Mesendoderm (in vitro differentiated cells): Measurements from ENCODE around the gene GZMM.

Source experiments
- DNase-seq: peaks from one replicate; pipeline ENCODE4 v3.0.0; 2013
- H2AK5ac ChIP-seq: 2 replicates; pipeline ENCODE4 v1.6.1; 2013; ENCODE audit warnings: low read length, inconsistent platforms
- H2BK120ac ChIP-seq: 2 replicates; pipeline ENCODE4 v1.6.1; 2013; ENCODE audit warnings: low read depth, mild to moderate bottlenecking, low read length, moderate library complexity, mixed read lengths
- H2BK15ac ChIP-seq: replicated peaks from 2 replicates; pipeline ENCODE4 v1.6.1; 2013; ENCODE audit warnings: low read depth, mild to moderate bottlenecking, moderate library complexity
- H2BK5ac ChIP-seq: 2 replicates; pipeline ENCODE4 v1.6.1; 2013; ENCODE audit warnings: low read length, inconsistent platforms
- H3K18ac ChIP-seq: 2 replicates; pipeline ENCODE4 v1.6.1; 2013; ENCODE audit warnings: mild to moderate bottlenecking, low read length, mixed read lengths
- H3K23ac ChIP-seq: one replicate; pipeline ENCODE4 v1.6.1; 2013; ENCODE audit warnings: low read length
- H3K27ac ChIP-seq: 2 replicates; pipeline ENCODE4 v1.5.1; 2013; ENCODE audit warnings: low read depth, mild to moderate bottlenecking, inconsistent platforms, low read length, moderate library complexity
- H3K27me3 ChIP-seq: 2 replicates; pipeline ENCODE4 v1.6.1; 2013; ENCODE audit warnings: low read length, control low read depth, mild to moderate bottlenecking, inconsistent platforms; ENCODE audit not compliant: insufficient read depth, poor library complexity
- H3K36me3 ChIP-seq: 2 replicates; pipeline ENCODE4 v1.6.1; 2013; ENCODE audit warnings: low read length, inconsistent platforms; ENCODE audit not compliant: control insufficient read depth, insufficient read depth
- H3K4ac ChIP-seq: one replicate; pipeline ENCODE4 v1.6.1; 2013; ENCODE audit warnings: low read depth, mild to moderate bottlenecking, low read length, moderate library complexity
- H3K4me1 ChIP-seq: 2 replicates; pipeline ENCODE4 v1.6.1; 2013; ENCODE audit warnings: low read depth, low read length, inconsistent platforms; ENCODE audit not compliant: control insufficient read depth
- H3K4me2 ChIP-seq: 2 replicates; pipeline ENCODE4 v1.6.1; 2013; ENCODE audit warnings: low read length
- H3K4me3 ChIP-seq: 2 replicates; pipeline ENCODE4 v1.5.1; 2013; ENCODE audit warnings: mild to moderate bottlenecking, low read length
- H3K56ac ChIP-seq: one replicate; pipeline ENCODE4 v1.6.1; 2013; ENCODE audit warnings: low read length
- H3K79me1 ChIP-seq: 2 replicates; pipeline ENCODE4 v1.6.1; 2013; ENCODE audit warnings: low read length, inconsistent platforms
- H3K79me2 ChIP-seq: 2 replicates; pipeline ENCODE4 v1.6.1; 2013; ENCODE audit warnings: mild to moderate bottlenecking, low read length; ENCODE audit not compliant: control insufficient read depth, insufficient read depth
- H3K9ac ChIP-seq: 2 replicates; pipeline ENCODE4 v1.6.1; 2013; ENCODE audit warnings: low read length, inconsistent platforms
- H4K5ac ChIP-seq: one replicate; pipeline ENCODE4 v1.6.1; 2013; ENCODE audit warnings: low read length
- H4K8ac ChIP-seq: one replicate; pipeline ENCODE4 v1.6.1; 2013; ENCODE audit warnings: low read depth, mild to moderate bottlenecking, control low read depth, low read length, moderate library complexity
- WGBS: extraction: QIAGEN DNeasy Blood & Tissue Kit; methylation state at CpG from one replicate; pipeline ENCODE4 v1.1.7; 2013; ENCODE audit warnings: low lambda C conversion rate, missing lambda C conversion rate; ENCODE audit not compliant: insufficient coverage; ENCODE audit errors: extremely low coverage; 5-methylcytosine and 5-hydroxymethylcytosine counted together

Gene GZMM

GRCh38 chr19:581399-582111, 37.7 kb downstream of the GZMM start:
- Histone ChIP-seq H3K27me3 (no peaks in the 10 kb centered on the region), H2BK5ac (no peak overlapping the region), H3K4me1 (no peaks in the 10 kb centered on the region), H3K79me2 (peaks cover 34% of the 10 kb centered on the region), H4K5ac (no peak overlapping the region), H3K27ac (no peak overlapping the region), H3K79me1 (peaks cover 7% of the 10 kb centered on the region), H3K4me2 (no peak overlapping the region), H2AK5ac (no peak overlapping the region), H3K18ac (no peak overlapping the region), H3K4me3 (no peak overlapping the region), H3K9ac (no peak overlapping the region), H3K36me3 (no peaks in the 10 kb centered on the region), H2BK15ac (no peak overlapping the region), H3K4ac (no peak overlapping the region), H2BK120ac (no peak overlapping the region), H3K23ac (no peak overlapping the region), H4K8ac (no peak overlapping the region), H3K56ac (no peak overlapping the region)
- WGBS, result no CpG with 5 or more reads among the region's 40 CpGs
- DNase-seq, result no peak

GRCh38 chr19:582497-583197, 38.8 kb downstream of the GZMM start:
- H3K27ac ChIP-seq, result no peak overlapping the region
- WGBS, result no CpG with 5 or more reads among the region's 31 CpGs
- H2BK15ac ChIP-seq, result no peak overlapping the region

GRCh38 chr19:583198-583967, 39.5 kb downstream of the GZMM start:
- H3K23ac ChIP-seq, result no peak overlapping the region

More at GRCh38 chr19:582497-583197, 38.8 kb downstream of the GZMM start:
- Histone ChIP-seq H2BK120ac (no peak overlapping the region), H3K4me2 (no peak overlapping the region), H3K36me3 (no peaks in the 10 kb centered on the region), H3K4ac (no peak overlapping the region), H3K9ac (no peak overlapping the region), H3K79me1 (peaks cover 5% of the 10 kb centered on the region), H3K4me1 (no peaks in the 10 kb centered on the region), H3K27me3 (no peaks in the 10 kb centered on the region), H3K79me2 (peaks cover 23% of the 10 kb centered on the region), H2AK5ac (no peak overlapping the region), H3K23ac (no peak overlapping the region), H4K8ac (no peak overlapping the region), H3K4me3 (no peak overlapping the region), H4K5ac (no peak overlapping the region), H3K56ac (no peak overlapping the region), H3K18ac (no peak overlapping the region), H2BK5ac (no peak overlapping the region)
- no peak for DNase-seq

GRCh38 chr19:583968-584239, 40.1 kb downstream of the GZMM start:
- Histone ChIP-seq H3K23ac (no peak overlapping the region), H3K18ac (no peak overlapping the region), H3K9ac (no peak overlapping the region), H3K4me3 (no peak overlapping the region), H3K79me1 (peaks cover 2% of the 10 kb centered on the region), H4K8ac (no peak overlapping the region), H3K4ac (no peak overlapping the region), H3K56ac (no peak overlapping the region), H3K4me1 (no peaks in the 10 kb centered on the region), H2BK15ac (no peak overlapping the region), H3K4me2 (no peak overlapping the region), H2BK120ac (no peak overlapping the region), H2BK5ac (no peak overlapping the region), H3K27ac (peak overlapping the region; percentile 1), H3K79me2 (peaks cover 13% of the 10 kb centered on the region), H3K36me3 (no peaks in the 10 kb centered on the region), H2AK5ac (no peak overlapping the region), H3K27me3 (peaks cover under 1% of the 10 kb centered on the region), H4K5ac (no peak overlapping the region)
- no peak for DNase-seq
- WGBS, result no CpG with 5 or more reads among the region's 5 CpGs

More at GRCh38 chr19:583198-583967, 39.5 kb downstream of the GZMM start:
- Histone ChIP-seq H4K8ac (no peak overlapping the region), H3K56ac (no peak overlapping the region), H3K4me3 (no peak overlapping the region), H3K4ac (no peak overlapping the region), H2AK5ac (no peak overlapping the region), H3K9ac (no peak overlapping the region), H3K79me1 (peaks cover 2% of the 10 kb centered on the region), H3K4me1 (no peaks in the 10 kb centered on the region), H2BK15ac (no peak overlapping the region), H3K27ac (peak overlapping the region; percentile 1), H3K36me3 (no peaks in the 10 kb centered on the region), H3K79me2 (peaks cover 15% of the 10 kb centered on the region), H3K18ac (no peak overlapping the region), H3K4me2 (no peak overlapping the region), H2BK120ac (no peak overlapping the region), H4K5ac (no peak overlapping the region), H3K27me3 (no peaks in the 10 kb centered on the region), H2BK5ac (no peak overlapping the region)
- no CpG with 5 or more reads among the region's 27 CpGs for whole genome bisulfite sequencing
- DNase-seq, result no peak

GRCh38 chr19:584240-585001, 40.6 kb downstream of the GZMM start:
- Histone ChIP-seq H3K4ac (no peak overlapping the region), H3K23ac (no peak overlapping the region), H3K9ac (no peak overlapping the region), H3K27ac (no peak overlapping the region), H3K56ac (no peak overlapping the region), H2BK5ac (no peak overlapping the region), H2BK120ac (no peak overlapping the region), H4K5ac (no peak overlapping the region), H2BK15ac (no peak overlapping the region), H3K4me1 (no peaks in the 10 kb centered on the region), H2AK5ac (no peak overlapping the region), H3K4me3 (no peak overlapping the region), H3K4me2 (no peak overlapping the region), H3K27me3 (peaks cover 5% of the 10 kb centered on the region), H3K36me3 (no peaks in the 10 kb centered on the region), H3K18ac (no peak overlapping the region), H3K79me1 (peaks cover under 1% of the 10 kb centered on the region), H3K79me2 (peaks cover 8% of the 10 kb centered on the region), H4K8ac (no peak overlapping the region)
- DNase-seq, result peak; percentile 68
- WGBS, result no CpG with 5 or more reads among the region's 38 CpGs
